HEK293 (cell line): ENCODE measurements around the gene FAM184A.

ENCODE experiments used
- CTCF ChIA-PET: fragments of 350-600 bp; formaldehyde crosslinking; extraction: SDS; loops from one replicate; lab custom pipeline; 2021; ENCODE audit warnings: antibody characterized with exemption; lab: Yijun Ruan, JAX
- POLR2A ChIA-PET: fragments of 300-600 bp; formaldehyde crosslinking; extraction: SDS; loops from one replicate; lab custom pipeline; 2020; ENCODE audit warnings: antibody characterized with exemption, inconsistent platforms; lab: Yijun Ruan, JAX
- H3K27ac ChIP-seq: fragments of 200-500 bp; sonication (Bioruptor generic); 2 replicates; pipeline ENCODE4 v1.5.1; 2014; ENCODE audit warnings: low read depth, low read length, control low read depth, inconsistent platforms; ENCODE audit errors: extremely low read depth
- H3K36me3 ChIP-seq, 2 experiments: fragments of 200-500 bp in 1 of 2; sonication (Bioruptor generic) in 1 of 2; 1 replicate in 1 of 2; 2 replicates in 1 of 2; pipeline ENCODE4 v1.5.1; 2014 to 2017; ENCODE audit warnings: inconsistent platforms in 2 of 2, low read length in 2 of 2; ENCODE audit not compliant: control insufficient read depth in 2 of 2, insufficient read depth in 1 of 2
- H3K4me1 ChIP-seq: fragments of 200-500 bp; sonication (Bioruptor generic); 2 replicates; pipeline ENCODE4 v1.5.1; 2014; ENCODE audit warnings: mild to moderate bottlenecking, low read length, inconsistent platforms; ENCODE audit not compliant: control insufficient read depth, insufficient read depth
- H3K4me3 ChIP-seq: 2 replicates; pipeline ENCODE4 v1.5.1; 2011; ENCODE audit warnings: low read depth, mild to moderate bottlenecking, control low read depth, low read length, moderate library complexity
- H3K9me3 ChIP-seq: fragments of 200-500 bp; sonication (Bioruptor generic); 2 replicates; pipeline ENCODE4 v1.5.1; 2014; ENCODE audit warnings: low read depth, low read length, inconsistent platforms; ENCODE audit not compliant: control insufficient read depth, insufficient read depth
- EGR2 ChIP-seq: fragments of 450-650 bp; formaldehyde crosslinking; IDR thresholded peaks from 2 replicates; pipeline ENCODE4 v1.5.1; 2016; ENCODE audit warnings: low read depth, missing biosample characterization, missing genetic modification characterization
- GLIS2 ChIP-seq: fragments of 450-650 bp; formaldehyde crosslinking; IDR thresholded peaks from 2 replicates; pipeline ENCODE4 v1.5.1; 2016; ENCODE audit warnings: missing biosample characterization, missing genetic modification characterization
- KLF9 ChIP-seq: fragments of 450-650 bp; formaldehyde crosslinking; IDR thresholded peaks from 2 replicates; pipeline ENCODE4 v1.5.1; 2016; ENCODE audit warnings: missing biosample characterization, missing genetic modification characterization, low read depth
- SETDB1 ChIP-seq: IDR thresholded peaks from one replicate; pipeline ENCODE4 v1.6.1; 2017; ENCODE audit warnings: mild to moderate bottlenecking, low read length, moderate library complexity, mixed read lengths; ENCODE audit not compliant: insufficient read length
- TRIM28 ChIP-seq: IDR thresholded peaks from 2 replicates; pipeline ENCODE4 v1.6.1; 2011; ENCODE audit warnings: low read length, control low read depth, borderline replicate concordance
- ZFHX2 ChIP-seq: fragments of 450-650 bp; formaldehyde crosslinking; conservative IDR thresholded peaks from 2 replicates; pipeline ENCODE4 v1.5.1; 2016; ENCODE audit warnings: missing biosample characterization, missing genetic modification characterization
- ZFP69B ChIP-seq: fragments of 450-650 bp; formaldehyde crosslinking; IDR thresholded peaks from 2 replicates; pipeline ENCODE4 v1.5.1; 2016; ENCODE audit warnings: missing biosample characterization, missing genetic modification characterization
- ZNF138 ChIP-seq: fragments of 450-650 bp; formaldehyde crosslinking; IDR thresholded peaks from 2 replicates; pipeline ENCODE4 v1.5.1; 2016; ENCODE audit warnings: missing biosample characterization, missing genetic modification characterization, borderline replicate concordance
- ZNF19 ChIP-seq: fragments of 450-650 bp; formaldehyde crosslinking; IDR thresholded peaks from 2 replicates; pipeline ENCODE4; 2016; ENCODE audit warnings: missing biosample characterization, missing genetic modification characterization, low read depth
- ZNF311 ChIP-seq: fragments of 450-650 bp; formaldehyde crosslinking; IDR thresholded peaks from 2 replicates; pipeline ENCODE4 v1.5.1; 2017; ENCODE audit warnings: missing biosample characterization, missing genetic modification characterization, borderline replicate concordance
- ZNF391 ChIP-seq: fragments of 450-650 bp; formaldehyde crosslinking; IDR thresholded peaks from 2 replicates; pipeline ENCODE4 v1.5.1; 2016; ENCODE audit warnings: low read depth, missing biosample characterization, missing genetic modification characterization, borderline replicate concordance
- ZNF596 ChIP-seq: fragments of 450-650 bp; IDR thresholded peaks from 2 replicates; pipeline ENCODE4 v1.5.0; 2018; ENCODE audit warnings: missing biosample characterization, mild to moderate bottlenecking, missing genetic modification characterization, moderate library complexity
- ZNF621 ChIP-seq: fragments of 450-650 bp; formaldehyde crosslinking; IDR thresholded peaks from 2 replicates; pipeline ENCODE4 v1.5.1; 2017; ENCODE audit warnings: missing biosample characterization, missing genetic modification characterization
- ZNF677 ChIP-seq: fragments of 450-650 bp; IDR thresholded peaks from 2 replicates; pipeline ENCODE4 v1.5.0; 2018; ENCODE audit warnings: missing biosample characterization, mild to moderate bottlenecking, missing genetic modification characterization, moderate library complexity
- ZNF747 ChIP-seq: fragments of 450-650 bp; formaldehyde crosslinking; IDR thresholded peaks from 2 replicates; pipeline ENCODE4 v1.5.1; 2016; ENCODE audit warnings: missing biosample characterization, missing genetic modification characterization
- ZNF785 ChIP-seq: fragments of 450-650 bp; formaldehyde crosslinking; IDR thresholded peaks from 2 replicates; pipeline ENCODE4 v1.5.1; 2016; ENCODE audit warnings: missing biosample characterization, missing genetic modification characterization
- TF ChIP-seq, protein P1 (sequence below): fragments of 450-650 bp; formaldehyde crosslinking; IDR thresholded peaks from 2 replicates; pipeline ENCODE4 v1.5.1; 2017; ENCODE audit warnings: missing biosample characterization, missing genetic modification characterization
- TF ChIP-seq, protein P2 (sequence below): fragments of 450-650 bp; formaldehyde crosslinking; IDR thresholded peaks from 2 replicates; pipeline ENCODE4 v1.5.1; 2016; ENCODE audit warnings: missing biosample characterization, missing genetic modification characterization
- TF ChIP-seq, protein P3 (sequence below): fragments of 450-650 bp; formaldehyde crosslinking; IDR thresholded peaks from 2 replicates; pipeline ENCODE4 v1.5.1; 2016; ENCODE audit warnings: missing biosample characterization, missing genetic modification characterization
- TF ChIP-seq, protein P4 (sequence below): fragments of 450-650 bp; formaldehyde crosslinking; IDR thresholded peaks from 2 replicates; pipeline ENCODE4 v1.5.1; 2016; ENCODE audit warnings: missing biosample characterization, missing genetic modification characterization

The FAM184A gene

DNA sequence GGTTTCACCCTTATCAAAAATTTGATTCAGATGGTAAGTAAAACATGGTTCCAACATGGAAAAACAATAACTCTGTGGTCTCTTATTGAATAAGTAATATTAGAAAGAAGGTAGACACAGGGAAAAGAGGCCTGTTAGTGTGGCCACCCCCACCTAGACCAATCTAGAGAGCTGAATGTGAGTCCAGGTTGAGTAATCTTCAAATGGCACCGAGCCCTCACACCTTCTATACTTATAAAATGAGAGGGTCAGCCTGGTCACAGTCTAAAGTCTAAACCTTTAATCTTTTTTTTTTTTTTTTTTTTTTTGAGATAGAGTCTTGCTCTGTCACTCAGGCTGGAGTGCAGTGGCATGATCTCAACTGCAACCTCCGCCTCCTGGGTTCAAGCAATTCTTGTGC, 6.9 kb downstream of the FAM184A start:
- TF ChIP-seq ZFHX2 (no peak), ZNF677 (tag by site-specific recombination) (no peak), ZNF785 (tag by site-specific recombination) (no peak), ZNF311 (tag by site-specific recombination) (no peak), ZNF596 (no peak), KLF9 (tag by site-specific recombination) (no peak), ZNF19 (no peak), ZNF391 (no peak), ZFP69B (no peak), ZNF747 (tag by site-specific recombination) (no peak), ZNF138 (tag by site-specific recombination) (no peak), GLIS2 (tag by site-specific recombination) (no peak), SETDB1 (no peak), TRIM28 (no peak)
- TF ChIP-seq, protein P1, sequence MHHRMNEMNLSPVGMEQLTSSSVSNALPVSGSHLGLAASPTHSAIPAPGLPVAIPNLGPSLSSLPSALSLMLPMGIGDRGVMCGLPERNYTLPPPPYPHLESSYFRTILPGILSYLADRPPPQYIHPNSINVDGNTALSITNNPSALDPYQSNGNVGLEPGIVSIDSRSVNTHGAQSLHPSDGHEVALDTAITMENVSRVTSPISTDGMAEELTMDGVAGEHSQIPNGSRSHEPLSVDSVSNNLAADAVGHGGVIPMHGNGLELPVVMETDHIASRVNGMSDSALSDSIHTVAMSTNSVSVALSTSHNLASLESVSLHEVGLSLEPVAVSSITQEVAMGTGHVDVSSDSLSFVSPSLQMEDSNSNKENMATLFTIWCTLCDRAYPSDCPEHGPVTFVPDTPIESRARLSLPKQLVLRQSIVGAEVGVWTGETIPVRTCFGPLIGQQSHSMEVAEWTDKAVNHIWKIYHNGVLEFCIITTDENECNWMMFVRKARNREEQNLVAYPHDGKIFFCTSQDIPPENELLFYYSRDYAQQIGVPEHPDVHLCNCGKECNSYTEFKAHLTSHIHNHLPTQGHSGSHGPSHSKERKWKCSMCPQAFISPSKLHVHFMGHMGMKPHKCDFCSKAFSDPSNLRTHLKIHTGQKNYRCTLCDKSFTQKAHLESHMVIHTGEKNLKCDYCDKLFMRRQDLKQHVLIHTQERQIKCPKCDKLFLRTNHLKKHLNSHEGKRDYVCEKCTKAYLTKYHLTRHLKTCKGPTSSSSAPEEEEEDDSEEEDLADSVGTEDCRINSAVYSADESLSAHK (tag by site-specific recombination) = no peak
- TF ChIP-seq, protein P2, sequence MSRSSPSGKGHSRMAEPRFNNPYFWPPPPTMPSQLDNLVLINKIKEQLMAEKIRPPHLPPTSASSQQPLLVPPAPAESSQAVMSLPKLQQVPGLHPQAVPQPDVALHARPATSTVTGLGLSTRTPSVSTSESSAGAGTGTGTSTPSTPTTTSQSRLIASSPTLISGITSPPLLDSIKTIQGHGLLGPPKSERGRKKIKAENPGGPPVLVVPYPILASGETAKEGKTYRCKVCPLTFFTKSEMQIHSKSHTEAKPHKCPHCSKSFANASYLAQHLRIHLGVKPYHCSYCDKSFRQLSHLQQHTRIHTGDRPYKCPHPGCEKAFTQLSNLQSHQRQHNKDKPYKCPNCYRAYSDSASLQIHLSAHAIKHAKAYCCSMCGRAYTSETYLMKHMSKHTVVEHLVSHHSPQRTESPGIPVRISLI (tag by site-specific recombination) = no peak
- H3K27ac ChIP-seq = no peak overlapping the region
- peaks cover 17% of the 10 kb centered on the region for H3K4me1 ChIP-seq
- CTCF ChIA-PET = interaction anchor here (0.7 kb wide), 1 partner anchor 102 kb away, joined by 4 read pairs; no protein-coding TSS in a partner anchor
- no peaks in the 10 kb centered on the region for H3K36me3 ChIP-seq
- no peak overlapping the region for H3K4me3 ChIP-seq
- H3K9me3 ChIP-seq = no peaks in the 10 kb centered on the region
- POLR2A ChIA-PET = interaction anchor here (0.7 kb wide), 1 partner anchor 17 kb away, joined by 5 read pairs; no protein-coding TSS in a partner anchor

DNA sequence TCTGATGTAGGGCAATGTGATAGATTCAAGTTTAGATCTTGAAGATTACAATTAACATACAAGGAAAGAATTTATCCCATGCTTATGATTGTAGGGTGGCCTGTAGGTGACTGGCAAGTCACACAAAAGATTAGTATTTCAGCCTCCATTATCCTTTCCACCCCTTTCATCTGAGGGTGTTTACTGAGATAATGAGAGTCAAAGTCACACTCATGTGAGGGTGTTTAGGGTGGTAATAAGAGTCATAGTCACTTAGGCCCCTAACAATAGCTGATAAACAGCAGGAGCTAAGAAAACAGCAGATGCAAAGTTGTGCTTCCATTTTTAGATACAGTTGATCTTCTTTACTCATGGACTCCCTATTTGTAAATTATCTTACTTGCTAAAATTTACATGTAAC, 11.4 kb downstream of the FAM184A start:
- ChIA-PET CTCF (interaction anchor here (0.6 to 1.2 kb wide), 2 partner anchors 22 to 43 kb away, joined by 3 read pairs; no protein-coding TSS in a partner anchor), POLR2A (interaction anchor here (0.7 kb wide), 2 partner anchors 66 to 647 kb away, joined by 3 to 5 read pairs; no protein-coding TSS in a partner anchor)
- H3K4me3 ChIP-seq = no peak overlapping the region
- no peaks in the 10 kb centered on the region for H3K9me3 ChIP-seq
- H3K27ac ChIP-seq = no peak overlapping the region
- TF ChIP-seq, protein P3, sequence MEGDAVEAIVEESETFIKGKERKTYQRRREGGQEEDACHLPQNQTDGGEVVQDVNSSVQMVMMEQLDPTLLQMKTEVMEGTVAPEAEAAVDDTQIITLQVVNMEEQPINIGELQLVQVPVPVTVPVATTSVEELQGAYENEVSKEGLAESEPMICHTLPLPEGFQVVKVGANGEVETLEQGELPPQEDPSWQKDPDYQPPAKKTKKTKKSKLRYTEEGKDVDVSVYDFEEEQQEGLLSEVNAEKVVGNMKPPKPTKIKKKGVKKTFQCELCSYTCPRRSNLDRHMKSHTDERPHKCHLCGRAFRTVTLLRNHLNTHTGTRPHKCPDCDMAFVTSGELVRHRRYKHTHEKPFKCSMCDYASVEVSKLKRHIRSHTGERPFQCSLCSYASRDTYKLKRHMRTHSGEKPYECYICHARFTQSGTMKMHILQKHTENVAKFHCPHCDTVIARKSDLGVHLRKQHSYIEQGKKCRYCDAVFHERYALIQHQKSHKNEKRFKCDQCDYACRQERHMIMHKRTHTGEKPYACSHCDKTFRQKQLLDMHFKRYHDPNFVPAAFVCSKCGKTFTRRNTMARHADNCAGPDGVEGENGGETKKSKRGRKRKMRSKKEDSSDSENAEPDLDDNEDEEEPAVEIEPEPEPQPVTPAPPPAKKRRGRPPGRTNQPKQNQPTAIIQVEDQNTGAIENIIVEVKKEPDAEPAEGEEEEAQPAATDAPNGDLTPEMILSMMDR (tag by site-specific recombination) = no peak
- TF ChIP-seq EGR2 (0 out of 2 replicates have a peak, but pooled peaks have one; percentile 13), ZNF621 (tag by site-specific recombination) (no peak)
- TF ChIP-seq, protein P4, sequence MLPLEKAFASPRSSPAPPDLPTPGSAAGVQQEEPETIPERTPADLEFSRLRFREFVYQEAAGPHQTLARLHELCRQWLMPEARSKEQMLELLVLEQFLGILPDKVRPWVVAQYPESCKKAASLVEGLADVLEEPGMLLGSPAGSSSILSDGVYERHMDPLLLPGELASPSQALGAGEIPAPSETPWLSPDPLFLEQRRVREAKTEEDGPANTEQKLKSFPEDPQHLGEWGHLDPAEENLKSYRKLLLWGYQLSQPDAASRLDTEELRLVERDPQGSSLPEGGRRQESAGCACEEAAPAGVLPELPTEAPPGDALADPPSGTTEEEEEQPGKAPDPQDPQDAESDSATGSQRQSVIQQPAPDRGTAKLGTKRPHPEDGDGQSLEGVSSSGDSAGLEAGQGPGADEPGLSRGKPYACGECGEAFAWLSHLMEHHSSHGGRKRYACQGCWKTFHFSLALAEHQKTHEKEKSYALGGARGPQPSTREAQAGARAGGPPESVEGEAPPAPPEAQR (tag by site-specific recombination) = no peak
- no peaks in the 10 kb centered on the region for H3K4me1 ChIP-seq
- no peaks in the 10 kb centered on the region for H3K36me3 ChIP-seq
